Measurements from ENCODE around the gene SLC48A1. TPM values are rescaled to one million over a fixed set of nuclear protein-coding genes. Genes with fewer than 3 reads are reported as not detected.

The SLC48A1 gene
- total and polyA plus RNA-seq, 4 donors: 6.1 to 15.4 (median 9.3) TPM

DNA sequence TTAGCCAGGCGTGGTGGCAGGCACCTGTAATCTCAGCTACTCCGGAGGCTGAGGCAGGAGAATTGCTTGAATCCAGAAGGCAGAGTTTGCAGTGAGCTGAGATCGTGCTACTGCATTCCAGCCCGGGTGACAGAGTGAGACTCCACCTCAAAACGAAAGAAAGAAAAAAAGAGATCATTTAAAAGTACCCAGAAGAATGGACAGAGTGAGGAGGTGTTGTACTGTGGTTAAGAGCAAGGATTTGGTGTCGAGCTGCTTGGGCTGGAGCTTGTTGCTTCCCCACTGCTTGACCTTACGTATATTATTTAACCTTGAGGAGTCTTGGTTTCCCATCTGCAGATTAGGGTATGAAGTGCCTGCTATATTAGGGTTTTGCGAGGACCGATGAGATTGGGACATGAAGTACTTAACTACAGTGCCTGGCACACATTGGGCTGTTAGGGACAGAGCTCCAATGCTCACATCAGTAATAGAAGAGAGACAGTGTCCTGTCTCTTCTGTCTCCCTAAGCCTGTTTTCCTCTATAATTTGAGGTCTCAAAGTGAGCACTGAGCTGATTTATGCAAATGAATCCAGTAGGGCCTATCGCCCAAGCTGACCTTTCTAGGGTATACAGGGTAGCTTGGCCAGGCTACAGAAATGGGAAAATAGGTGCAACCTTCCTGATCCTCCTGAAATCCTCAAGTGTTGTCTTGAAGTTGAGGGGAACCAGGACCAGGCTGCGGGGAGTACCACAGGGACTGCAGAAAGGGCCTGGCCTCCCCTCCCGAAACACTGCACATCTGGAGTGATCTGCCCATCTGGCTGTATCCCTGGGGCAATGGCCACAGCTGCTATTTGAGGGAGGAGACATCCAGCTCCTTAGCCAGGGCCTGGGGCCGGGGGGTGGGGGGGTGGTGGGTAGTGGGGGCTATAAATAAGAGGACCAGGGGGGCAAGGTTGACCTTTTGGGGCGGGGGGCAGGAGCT, 55.3 kb downstream of the SLC48A1 start:
- 80% methylated on average over 14 of the region's 14 CpGs for WGBS
- Histone ChIP-seq H3K4me1 (ENCODE audit: control insufficient read depth in 4 of 4, insufficient read depth in 4 of 4, low read length in 3 of 4) (peaks cover 0 to 4% (median 0%) of the 10 kb centered on the region in 4 donors), H3K36me3 (ENCODE audit: control insufficient read depth in 4 of 4, insufficient read depth in 3 of 4, low read depth in 1 of 4, low read length in 3 of 4) (no peaks in the 10 kb centered on the region), H3K9ac (ENCODE audit: low read depth in 1 of 2, low read length in 2 of 2) (no peak overlapping the region), H3K27me3 (ENCODE audit: control insufficient read depth in 4 of 4, insufficient read depth in 4 of 4, low read length in 3 of 4) (no peaks in the 10 kb centered on the region), H3K9me3 (ENCODE audit: control insufficient read depth in 4 of 4, low read length in 3 of 4) (no peaks in the 10 kb centered on the region), H3K4me3 (ENCODE audit: low read depth in 1 of 3, low read length in 3 of 3) (no peak overlapping the region), H3K27ac (ENCODE audit: low read depth in 1 of 2, low read length in 2 of 2) (peak overlapping the region; percentile 9 to 46)
- no peak for DNase-seq (ENCODE audit: low spot score)
- no peak for TF ChIP-seq TAF1 (conservative IDR thresholded peaks at IDR 0.05)
- no peak for TF ChIP-seq FOXA1 (IDR thresholded peaks at IDR 0.05)
- TF ChIP-seq GABPA (IDR thresholded peaks at IDR 0.05 in 1 of 2, conservative IDR thresholded peaks at IDR 0.05 in 1 of 2): no peak
- TF ChIP-seq HNF4A (conservative IDR thresholded peaks at IDR 0.05): no peak

DNA sequence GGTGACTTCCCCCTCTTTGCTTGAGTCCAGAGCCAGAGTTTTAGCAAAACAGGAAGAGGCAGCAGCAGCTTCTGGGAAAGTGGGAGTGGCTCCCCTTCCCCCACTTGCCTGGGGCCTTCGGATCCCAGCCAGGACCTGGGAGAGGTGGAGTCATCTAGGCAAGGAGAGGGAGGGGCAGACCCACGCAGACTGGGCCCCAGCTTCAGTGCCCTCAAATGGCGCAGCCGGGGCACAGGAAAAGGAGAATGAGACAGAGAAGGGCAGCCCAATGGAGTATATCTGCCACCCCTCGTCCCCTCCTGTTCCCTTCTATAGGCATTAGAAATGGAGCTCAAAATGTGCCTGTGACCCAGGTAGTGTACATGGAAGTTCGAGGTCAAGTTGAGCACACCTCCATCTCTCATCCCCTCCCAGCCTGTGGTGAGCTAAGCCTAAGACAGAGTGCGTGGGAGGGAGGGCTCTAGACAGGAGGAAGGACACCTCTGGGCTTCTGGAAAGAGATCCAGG, 56.0 kb downstream of the SLC48A1 start:
- DNase-seq (ENCODE audit: low spot score): no peak
- Histone ChIP-seq H3K36me3 (ENCODE audit: control insufficient read depth in 4 of 4, insufficient read depth in 3 of 4, low read depth in 1 of 4, low read length in 3 of 4) (no peaks in the 10 kb centered on the region), H3K4me1 (ENCODE audit: control insufficient read depth in 4 of 4, insufficient read depth in 4 of 4, low read length in 3 of 4) (peaks cover 0 to 4% (median 0%) of the 10 kb centered on the region in 4 donors), H3K9ac (ENCODE audit: low read depth in 1 of 2, low read length in 2 of 2) (no peak overlapping the region), H3K9me3 (ENCODE audit: control insufficient read depth in 4 of 4, low read length in 3 of 4) (no peaks in the 10 kb centered on the region), H3K4me3 (ENCODE audit: low read depth in 1 of 3, low read length in 3 of 3) (no peak overlapping the region), H3K27ac (ENCODE audit: low read depth in 1 of 2, low read length in 2 of 2) (peak overlapping the region; percentile 33 to 51), H3K27me3 (ENCODE audit: control insufficient read depth in 4 of 4, insufficient read depth in 4 of 4, low read length in 3 of 4) (no peaks in the 10 kb centered on the region)
- WGBS: 68% methylated on average over 7 of the region's 7 CpGs
- TF ChIP-seq HNF4G (IDR thresholded peaks at IDR 0.05): no peak
- TF ChIP-seq RXRA (IDR thresholded peaks at IDR 0.05): no peak
- TF ChIP-seq, protein P1, sequence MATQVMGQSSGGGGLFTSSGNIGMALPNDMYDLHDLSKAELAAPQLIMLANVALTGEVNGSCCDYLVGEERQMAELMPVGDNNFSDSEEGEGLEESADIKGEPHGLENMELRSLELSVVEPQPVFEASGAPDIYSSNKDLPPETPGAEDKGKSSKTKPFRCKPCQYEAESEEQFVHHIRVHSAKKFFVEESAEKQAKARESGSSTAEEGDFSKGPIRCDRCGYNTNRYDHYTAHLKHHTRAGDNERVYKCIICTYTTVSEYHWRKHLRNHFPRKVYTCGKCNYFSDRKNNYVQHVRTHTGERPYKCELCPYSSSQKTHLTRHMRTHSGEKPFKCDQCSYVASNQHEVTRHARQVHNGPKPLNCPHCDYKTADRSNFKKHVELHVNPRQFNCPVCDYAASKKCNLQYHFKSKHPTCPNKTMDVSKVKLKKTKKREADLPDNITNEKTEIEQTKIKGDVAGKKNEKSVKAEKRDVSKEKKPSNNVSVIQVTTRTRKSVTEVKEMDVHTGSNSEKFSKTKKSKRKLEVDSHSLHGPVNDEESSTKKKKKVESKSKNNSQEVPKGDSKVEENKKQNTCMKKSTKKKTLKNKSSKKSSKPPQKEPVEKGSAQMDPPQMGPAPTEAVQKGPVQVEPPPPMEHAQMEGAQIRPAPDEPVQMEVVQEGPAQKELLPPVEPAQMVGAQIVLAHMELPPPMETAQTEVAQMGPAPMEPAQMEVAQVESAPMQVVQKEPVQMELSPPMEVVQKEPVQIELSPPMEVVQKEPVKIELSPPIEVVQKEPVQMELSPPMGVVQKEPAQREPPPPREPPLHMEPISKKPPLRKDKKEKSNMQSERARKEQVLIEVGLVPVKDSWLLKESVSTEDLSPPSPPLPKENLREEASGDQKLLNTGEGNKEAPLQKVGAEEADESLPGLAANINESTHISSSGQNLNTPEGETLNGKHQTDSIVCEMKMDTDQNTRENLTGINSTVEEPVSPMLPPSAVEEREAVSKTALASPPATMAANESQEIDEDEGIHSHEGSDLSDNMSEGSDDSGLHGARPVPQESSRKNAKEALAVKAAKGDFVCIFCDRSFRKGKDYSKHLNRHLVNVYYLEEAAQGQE (IDR thresholded peaks at IDR 0.05): no peak
- no peak for TF ChIP-seq GABPA (IDR thresholded peaks at IDR 0.05 in 1 of 2, conservative IDR thresholded peaks at IDR 0.05 in 1 of 2)
- TF ChIP-seq YY1 (IDR thresholded peaks at IDR 0.05): no peak
- TF ChIP-seq, protein P2, sequence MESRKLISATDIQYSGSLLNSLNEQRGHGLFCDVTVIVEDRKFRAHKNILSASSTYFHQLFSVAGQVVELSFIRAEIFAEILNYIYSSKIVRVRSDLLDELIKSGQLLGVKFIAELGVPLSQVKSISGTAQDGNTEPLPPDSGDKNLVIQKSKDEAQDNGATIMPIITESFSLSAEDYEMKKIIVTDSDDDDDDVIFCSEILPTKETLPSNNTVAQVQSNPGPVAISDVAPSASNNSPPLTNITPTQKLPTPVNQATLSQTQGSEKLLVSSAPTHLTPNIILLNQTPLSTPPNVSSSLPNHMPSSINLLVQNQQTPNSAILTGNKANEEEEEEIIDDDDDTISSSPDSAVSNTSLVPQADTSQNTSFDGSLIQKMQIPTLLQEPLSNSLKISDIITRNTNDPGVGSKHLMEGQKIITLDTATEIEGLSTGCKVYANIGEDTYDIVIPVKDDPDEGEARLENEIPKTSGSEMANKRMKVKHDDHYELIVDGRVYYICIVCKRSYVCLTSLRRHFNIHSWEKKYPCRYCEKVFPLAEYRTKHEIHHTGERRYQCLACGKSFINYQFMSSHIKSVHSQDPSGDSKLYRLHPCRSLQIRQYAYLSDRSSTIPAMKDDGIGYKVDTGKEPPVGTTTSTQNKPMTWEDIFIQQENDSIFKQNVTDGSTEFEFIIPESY (IDR thresholded peaks at IDR 0.05): no peak
- TF ChIP-seq EGR1 (IDR thresholded peaks at IDR 0.05; ENCODE audit: low read depth in 2 of 2): no peak
- TF ChIP-seq RAD21 (IDR thresholded peaks at IDR 0.05): no peak
- TF ChIP-seq, protein P3, sequence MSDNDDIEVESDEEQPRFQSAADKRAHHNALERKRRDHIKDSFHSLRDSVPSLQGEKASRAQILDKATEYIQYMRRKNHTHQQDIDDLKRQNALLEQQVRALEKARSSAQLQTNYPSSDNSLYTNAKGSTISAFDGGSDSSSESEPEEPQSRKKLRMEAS (IDR thresholded peaks at IDR 0.05): no peak
- TF ChIP-seq TAF1 (conservative IDR thresholded peaks at IDR 0.05): no peak
- TF ChIP-seq, protein P4, sequence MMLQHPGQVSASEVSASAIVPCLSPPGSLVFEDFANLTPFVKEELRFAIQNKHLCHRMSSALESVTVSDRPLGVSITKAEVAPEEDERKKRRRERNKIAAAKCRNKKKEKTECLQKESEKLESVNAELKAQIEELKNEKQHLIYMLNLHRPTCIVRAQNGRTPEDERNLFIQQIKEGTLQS (IDR thresholded peaks at IDR 0.05): no peak
- TF ChIP-seq HNF4A (conservative IDR thresholded peaks at IDR 0.05): no peak
- TF ChIP-seq JUND (IDR thresholded peaks at IDR 0.05): no peak
- TF ChIP-seq, protein P5, sequence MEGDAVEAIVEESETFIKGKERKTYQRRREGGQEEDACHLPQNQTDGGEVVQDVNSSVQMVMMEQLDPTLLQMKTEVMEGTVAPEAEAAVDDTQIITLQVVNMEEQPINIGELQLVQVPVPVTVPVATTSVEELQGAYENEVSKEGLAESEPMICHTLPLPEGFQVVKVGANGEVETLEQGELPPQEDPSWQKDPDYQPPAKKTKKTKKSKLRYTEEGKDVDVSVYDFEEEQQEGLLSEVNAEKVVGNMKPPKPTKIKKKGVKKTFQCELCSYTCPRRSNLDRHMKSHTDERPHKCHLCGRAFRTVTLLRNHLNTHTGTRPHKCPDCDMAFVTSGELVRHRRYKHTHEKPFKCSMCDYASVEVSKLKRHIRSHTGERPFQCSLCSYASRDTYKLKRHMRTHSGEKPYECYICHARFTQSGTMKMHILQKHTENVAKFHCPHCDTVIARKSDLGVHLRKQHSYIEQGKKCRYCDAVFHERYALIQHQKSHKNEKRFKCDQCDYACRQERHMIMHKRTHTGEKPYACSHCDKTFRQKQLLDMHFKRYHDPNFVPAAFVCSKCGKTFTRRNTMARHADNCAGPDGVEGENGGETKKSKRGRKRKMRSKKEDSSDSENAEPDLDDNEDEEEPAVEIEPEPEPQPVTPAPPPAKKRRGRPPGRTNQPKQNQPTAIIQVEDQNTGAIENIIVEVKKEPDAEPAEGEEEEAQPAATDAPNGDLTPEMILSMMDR (IDR thresholded peaks at IDR 0.05; ENCODE audit: low read depth, low read length, missing input control): no peak
- no peak for TF ChIP-seq FOXA2 (IDR thresholded peaks at IDR 0.05)
- TF ChIP-seq FOXA1 (IDR thresholded peaks at IDR 0.05): no peak

Measured in liver (tissue), 9 donors.